ENCODE measurements around the gene RNF166.

GRCh38 chr16:88654363-88655052 lies 51.7 kb downstream of the RNF166 start:
- TF ChIP-seq RAD21 (conservative IDR thresholded peaks at IDR 0.05) (no peak), REST (IDR thresholded peaks at IDR 0.05; ENCODE audit: borderline replicate concordance) (no peak), POLR2AphosphoS5 (IDR thresholded peaks at IDR 0.05) (no peak), CTCF (IDR thresholded peaks at IDR 0.05; ENCODE audit: poor library complexity, severe bottlenecking) (no peak), TAF1 (IDR thresholded peaks at IDR 0.05; ENCODE audit: low read depth) (no peak), EP300 (conservative IDR thresholded peaks at IDR 0.05; ENCODE audit: poor library complexity, severe bottlenecking) (no peak), EZH2 (IDR thresholded peaks at IDR 0.05; ENCODE audit: borderline replicate concordance, insufficient read depth, low read length, poor library complexity, severe bottlenecking) (no peak), MXI1 (conservative IDR thresholded peaks at IDR 0.05; ENCODE audit: poor library complexity, severe bottlenecking) (no peak)

All from neural cell (in vitro differentiated cells).